NB4 (cell line): ENCODE data around the gene CSNK1D.

ENCODE experiments used
- DNase-seq: peaks from one replicate; pipeline ENCODE4 v3.0.0; 2010; ENCODE audit warnings: low read depth
- H3K4me3 ChIP-seq: one replicate; pipeline ENCODE4 v1.5.1; 2011; ENCODE audit warnings: mild to moderate bottlenecking, low read depth, low read length, moderate library complexity
- CTCF ChIP-seq: IDR thresholded peaks from one replicate; pipeline ENCODE4 v1.5.1; 2012; ENCODE audit warnings: low read depth, low read length
- MAX ChIP-seq: IDR thresholded peaks from 2 replicates; pipeline ENCODE4 v1.6.1; 2011; ENCODE audit warnings: low read depth, low read length
- MYC ChIP-seq: IDR thresholded peaks from 2 replicates; pipeline ENCODE4 v1.6.1; 2011; ENCODE audit warnings: low read depth, low read length
- POLR2A ChIP-seq: IDR thresholded peaks from 2 replicates; pipeline ENCODE4 v1.6.1; 2011; ENCODE audit warnings: mild to moderate bottlenecking; ENCODE audit not compliant: insufficient read length; ENCODE audit errors: extremely low read depth

The CSNK1D gene

DNA sequence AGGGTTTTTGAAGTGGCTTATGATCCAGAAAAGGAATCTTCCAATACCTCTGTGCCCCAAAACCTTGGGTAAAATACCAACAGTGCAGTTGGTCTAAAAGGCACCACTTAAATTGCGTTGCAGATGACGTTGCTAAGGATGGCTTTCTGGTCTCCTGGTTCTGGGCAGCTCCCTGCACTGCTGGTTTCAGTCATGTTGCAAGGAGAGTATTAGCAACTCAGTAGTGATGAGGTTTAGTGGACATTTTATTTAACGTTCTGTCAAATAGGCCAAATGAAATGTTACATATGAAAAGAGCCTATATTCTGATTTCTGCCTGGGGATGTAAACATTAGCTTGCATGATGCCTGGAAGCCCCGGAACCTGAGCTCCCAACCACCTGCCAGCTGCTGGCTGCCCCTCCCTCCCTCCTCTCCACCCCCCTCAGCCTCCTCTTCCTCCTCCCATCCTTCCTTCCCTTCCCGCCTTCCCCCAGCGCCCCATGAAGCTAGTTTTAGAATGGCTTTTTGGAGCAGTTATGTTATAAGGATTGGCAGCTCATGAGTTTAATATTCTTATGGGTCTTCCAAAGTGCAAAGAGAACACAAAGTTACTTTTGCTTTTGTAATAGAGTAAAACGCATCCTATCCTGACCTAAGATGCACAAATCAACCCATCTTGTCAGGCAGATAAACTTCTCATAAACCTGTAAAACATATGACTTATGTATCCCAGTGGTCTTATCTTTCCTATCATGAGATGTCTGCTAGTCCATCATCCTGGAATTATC, 23.2 kb upstream of the CSNK1D start:
- no peak for DNase-seq
- no peak for TF ChIP-seq POLR2A
- TF ChIP-seq MAX: no peak
- no peak for TF ChIP-seq MYC
- TF ChIP-seq CTCF: no peak
- H3K4me3 ChIP-seq: peak overlapping the region; percentile 52

- H3K4me3 ChIP-seq: no peak overlapping the region
- TF ChIP-seq CTCF: no peak
- TF ChIP-seq MYC: no peak
- no peak for TF ChIP-seq POLR2A
- no peak for TF ChIP-seq MAX
- DNase-seq: no peak
Measured at GRCh38 chr17:82295472-82295814, 21.9 kb upstream of the CSNK1D start.

DNA sequence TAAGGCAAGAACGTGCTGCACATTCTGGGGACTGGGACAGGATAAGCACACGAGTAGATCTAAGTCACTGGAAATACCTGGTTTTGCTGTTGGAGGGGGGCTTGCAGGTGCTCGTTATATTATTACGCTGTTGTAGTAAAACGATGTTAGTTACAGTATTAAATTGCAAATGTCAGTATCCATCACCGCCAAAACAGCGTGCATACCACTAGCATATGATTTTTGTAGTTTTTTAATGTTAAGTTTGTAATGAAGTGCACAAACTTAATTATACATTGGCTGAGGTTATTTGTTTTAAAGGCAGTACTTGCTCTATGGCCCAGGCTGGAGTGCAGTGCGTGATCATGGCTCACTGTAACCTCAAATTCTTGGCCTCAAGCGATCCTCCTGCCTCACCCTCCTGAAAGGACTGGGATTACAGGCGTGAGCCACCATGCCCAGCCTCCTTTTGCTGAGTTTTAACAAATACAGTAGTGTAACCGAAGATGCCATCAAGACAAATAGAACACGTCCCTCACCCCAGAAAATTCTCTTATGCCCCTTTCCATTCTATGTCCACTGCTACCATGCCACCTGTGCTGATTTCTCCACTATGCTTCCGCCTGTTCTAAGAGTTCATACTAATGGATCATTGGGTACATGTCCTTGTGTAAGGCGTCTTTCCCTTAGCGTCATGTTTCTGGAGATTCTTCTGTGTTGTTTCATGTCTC, 20.7 kb upstream of the CSNK1D start:
- H3K4me3 ChIP-seq: no peak overlapping the region
- no peak for DNase-seq
- TF ChIP-seq MYC (no peak), CTCF (no peak), MAX (no peak), POLR2A (no peak)

DNA sequence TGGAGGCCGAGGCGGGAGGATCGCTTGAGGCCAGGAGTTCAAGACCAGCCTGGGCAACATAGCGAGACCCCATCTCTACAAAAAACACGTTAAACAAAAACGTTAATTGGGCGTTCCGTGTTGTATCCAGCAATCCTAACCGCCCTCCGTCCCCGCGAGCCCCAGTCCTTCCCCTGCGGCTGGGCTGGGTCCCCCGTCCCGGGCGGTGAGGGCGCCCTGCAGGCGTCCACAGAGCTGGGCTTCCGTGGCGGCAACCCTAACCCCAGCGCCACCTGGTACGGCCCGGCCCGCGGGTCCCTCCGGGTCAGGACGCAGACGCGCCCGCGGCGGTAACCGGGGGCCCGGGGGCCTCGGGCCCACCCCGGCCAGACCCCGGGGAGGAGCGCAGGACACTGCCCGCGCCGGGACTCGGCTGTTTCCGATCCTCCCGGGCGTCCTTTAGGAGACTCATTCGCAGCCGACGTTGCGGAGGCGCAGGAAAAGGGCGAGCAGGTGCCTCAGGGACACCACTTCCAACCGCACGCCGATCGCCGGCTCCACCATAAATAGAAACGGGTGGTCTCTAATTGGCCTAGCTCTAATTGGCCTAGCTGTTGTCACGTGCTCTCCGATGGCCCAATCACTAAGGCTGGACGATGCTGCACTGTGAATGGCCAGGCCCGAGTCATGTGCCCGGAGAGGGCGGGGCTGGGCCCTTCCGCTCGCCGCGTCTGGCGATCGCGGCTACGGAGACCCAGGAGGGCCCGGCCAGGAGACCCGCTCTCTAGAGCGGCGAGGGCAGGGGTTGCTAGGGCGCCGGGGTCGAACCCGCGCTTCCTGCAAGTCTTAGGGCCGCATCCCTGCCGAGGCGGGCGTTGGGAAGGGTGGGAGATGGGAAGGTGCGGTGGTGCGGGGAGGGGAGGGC, 19.0 kb upstream of the CSNK1D start:
- DNase-seq: peak; percentile 98
- TF ChIP-seq CTCF (no peak), POLR2A (peak; percentile 95), MAX (peak; percentile 100), MYC (peak; percentile 83)

GRCh38 chr17:82291582-82292250, 18.2 kb upstream of the CSNK1D start:
- H3K4me3 ChIP-seq: peak overlapping the region; percentile 63
- no peak for TF ChIP-seq CTCF
- TF ChIP-seq MAX: no peak
- TF ChIP-seq MYC: no peak
- no peak for TF ChIP-seq POLR2A
- DNase-seq: peak; percentile 50

More for the DNA sequence above, 19.0 kb upstream of the CSNK1D start:
- peak overlapping the region; percentile 63 for H3K4me3 ChIP-seq
